IMR-90 (cell line): Measurements from ENCODE around the gene CMTR1. TPM values are rescaled to one million over a fixed set of nuclear protein-coding genes. Genes with fewer than 3 reads are reported as not detected.

ENCODE experiments used
- ATAC-seq: fragments of 200-7000 bp; cut with Tn5 transposase; 2 replicates; pipeline ENCODE4 v1.9.1; 2020; ENCODE audit warnings: low read depth, mild to moderate bottlenecking, moderate library complexity
- BruUV-seq: library from RNA; stranded (reverse); fragments of 400-500 nt; replicated peaks from 2 replicates; lab custom pipeline; 2021; lab: Mats Ljungman, UMichigan
- CTCF ChIA-PET: fragments of 300-600 bp; formaldehyde crosslinking; extraction: SDS; loops from one replicate; lab custom pipeline; 2021; ENCODE audit warnings: antibody characterized with exemption; lab: Yijun Ruan, JAX
- POLR2A ChIA-PET: fragments of 300-600 bp; sonication (Branson Sonifier 250); formaldehyde crosslinking; loops from one replicate; lab custom pipeline; 2022; ENCODE audit warnings: antibody characterized with exemption; ENCODE audit not compliant: unreplicated experiment; lab: Charles Lee
- DNase-seq: peaks from one replicate; pipeline ENCODE4 v3.0.0; 2013
- H2AFZ ChIP-seq: replicated peaks from 2 replicates; pipeline ENCODE3; 2013; ENCODE audit warnings: low read length, mild to moderate bottlenecking; ENCODE audit not compliant: poor library complexity
- H2AK5ac ChIP-seq: 2 replicates; pipeline ENCODE4 v1.6.1; 2013; ENCODE audit warnings: low read depth, low read length, inconsistent platforms
- H2AK9ac ChIP-seq: replicated peaks from 2 replicates; pipeline ENCODE3; 2013; ENCODE audit warnings: mild to moderate bottlenecking, low read depth, low read length, moderate library complexity; ENCODE audit not compliant: poor library complexity
- H2BK120ac ChIP-seq: 2 replicates; pipeline ENCODE4 v1.6.1; 2013; ENCODE audit warnings: low read depth, low read length, inconsistent platforms
- H2BK15ac ChIP-seq: 3 replicates; pipeline ENCODE4 v1.6.1; 2013; ENCODE audit warnings: low read depth, low read length, inconsistent platforms
- H2BK20ac ChIP-seq: 2 replicates; pipeline ENCODE4 v1.6.1; 2013; ENCODE audit warnings: low read depth, mild to moderate bottlenecking, inconsistent platforms, low read length, moderate library complexity
- H2BK5ac ChIP-seq: 2 replicates; pipeline ENCODE4 v1.6.1; 2013; ENCODE audit warnings: mild to moderate bottlenecking, low read depth, low read length, inconsistent platforms; ENCODE audit not compliant: poor library complexity, severe bottlenecking
- H3K14ac ChIP-seq: replicated peaks from 2 replicates; pipeline ENCODE4 v1.6.1; 2013; ENCODE audit warnings: low read depth, low read length, inconsistent platforms
- H3K18ac ChIP-seq: 2 replicates; pipeline ENCODE4 v1.6.1; 2013; ENCODE audit warnings: low read depth, low read length, control low read depth
- H3K23ac ChIP-seq: 2 replicates; pipeline ENCODE4 v1.6.1; 2013; ENCODE audit warnings: low read depth, low read length, inconsistent platforms
- H3K27ac ChIP-seq: 2 replicates; pipeline ENCODE4 v1.5.1; 2013; ENCODE audit warnings: mild to moderate bottlenecking, control low read depth, low read length; ENCODE audit not compliant: insufficient read depth
- H3K27me3 ChIP-seq: 2 replicates; pipeline ENCODE4 v1.6.1; 2013; ENCODE audit warnings: low read length; ENCODE audit not compliant: control insufficient read depth, insufficient read depth
- H3K36me3 ChIP-seq: 2 replicates; pipeline ENCODE4 v1.6.1; 2013; ENCODE audit warnings: low read length, mixed read lengths; ENCODE audit not compliant: control insufficient read depth, insufficient read depth
- H3K4ac ChIP-seq: 2 replicates; pipeline ENCODE4 v1.6.1; 2013; ENCODE audit warnings: low read depth, low read length, inconsistent platforms
- H3K4me1 ChIP-seq: 2 replicates; pipeline ENCODE4 v1.6.1; 2013; ENCODE audit warnings: low read length, mixed read lengths; ENCODE audit not compliant: control insufficient read depth, insufficient read depth
- H3K4me2 ChIP-seq: 2 replicates; pipeline ENCODE4 v1.6.1; 2013; ENCODE audit warnings: low read depth, mild to moderate bottlenecking, control low read depth, low read length, moderate library complexity
- H3K4me3 ChIP-seq: 2 replicates; pipeline ENCODE4 v1.5.1; 2013; ENCODE audit warnings: low read depth, mild to moderate bottlenecking, control low read depth, low read length, moderate library complexity; ENCODE audit not compliant: insufficient read depth
- H3K56ac ChIP-seq: 2 replicates; pipeline ENCODE4 v1.6.1; 2013; ENCODE audit warnings: low read length, inconsistent platforms; ENCODE audit not compliant: insufficient read depth; ENCODE audit errors: extremely low read depth
- H3K79me1 ChIP-seq, 2 experiments: 2 replicates each; pipeline ENCODE4 v1.6.1; 2013; ENCODE audit warnings: low read length in 2 of 2, inconsistent platforms in 1 of 2, low read depth in 1 of 2
- H3K9ac ChIP-seq: 2 replicates; pipeline ENCODE4 v1.6.1; 2013; ENCODE audit warnings: low read depth, low read length, control low read depth
- H3K9me1 ChIP-seq: 2 replicates; pipeline ENCODE4 v1.6.1; 2013; ENCODE audit warnings: low read length, inconsistent platforms; ENCODE audit not compliant: insufficient read depth
- H3K9me3 ChIP-seq: 2 replicates; pipeline ENCODE4 v1.6.1; 2013; ENCODE audit warnings: low read length; ENCODE audit not compliant: control insufficient read depth, insufficient read depth
- H4K20me1 ChIP-seq: 2 replicates; pipeline ENCODE4 v1.6.1; 2013; ENCODE audit warnings: low read length, inconsistent platforms; ENCODE audit not compliant: insufficient read depth
- H4K5ac ChIP-seq: 2 replicates; pipeline ENCODE4 v1.6.1; 2013; ENCODE audit warnings: mild to moderate bottlenecking, low read depth, low read length, control low read depth
- H4K8ac ChIP-seq, 2 experiments: 2 replicates each; pipeline ENCODE4 v1.6.1; 2013; ENCODE audit warnings: low read depth in 2 of 2, low read length in 2 of 2, control low read depth in 1 of 2, inconsistent platforms in 1 of 2
- H4K91ac ChIP-seq: 2 replicates; pipeline ENCODE4 v1.6.1; 2013; ENCODE audit warnings: low read depth, low read length, inconsistent platforms; ENCODE audit not compliant: insufficient read depth
- BHLHE40 ChIP-seq: fragments of 150-350 bp; IDR thresholded peaks from 2 replicates; pipeline ENCODE4 v1.6.1; 2016; ENCODE audit warnings: mild to moderate bottlenecking, low read depth, low read length
- CEBPB ChIP-seq: IDR thresholded peaks from 2 replicates; pipeline ENCODE4 v1.6.1; 2012; ENCODE audit warnings: low read depth, low read length, improper control_type of control experiment
- CHD1 ChIP-seq: IDR thresholded peaks from 2 replicates; pipeline ENCODE4 v1.6.1; 2012; ENCODE audit warnings: low read depth, low read length, improper control_type of control experiment
- CTCF ChIP-seq: conservative IDR thresholded peaks from 2 replicates; pipeline ENCODE4 v1.5.1; 2012; ENCODE audit warnings: mild to moderate bottlenecking, low read depth, low read length, improper control_type of control experiment
- ELK1 ChIP-seq: fragments of 150-350 bp; IDR thresholded peaks from 2 replicates; pipeline ENCODE4 v1.6.1; 2016; ENCODE audit warnings: low read depth, mild to moderate bottlenecking, low read length, moderate library complexity, borderline replicate concordance
- MAFK ChIP-seq: IDR thresholded peaks from 2 replicates; pipeline ENCODE4 v1.6.1; 2012; ENCODE audit warnings: low read depth, low read length, improper control_type of control experiment
- MAZ ChIP-seq: IDR thresholded peaks from 2 replicates; pipeline ENCODE4 v1.6.1; 2012; ENCODE audit warnings: low read depth, mild to moderate bottlenecking, low read length, improper control_type of control experiment, moderate library complexity, borderline replicate concordance
- MXI1 ChIP-seq: IDR thresholded peaks from 2 replicates; pipeline ENCODE4 v1.6.1; 2012; ENCODE audit warnings: low read depth, mild to moderate bottlenecking, low read length, moderate library complexity, borderline replicate concordance
- RAD21 ChIP-seq: IDR thresholded peaks from 2 replicates; pipeline ENCODE4 v1.6.1; 2012; ENCODE audit warnings: low read length, improper control_type of control experiment
- RCOR1 ChIP-seq: IDR thresholded peaks from 2 replicates; pipeline ENCODE4 v1.6.1; 2012; ENCODE audit warnings: mild to moderate bottlenecking, low read length, improper control_type of control experiment; ENCODE audit not compliant: insufficient replicate concordance
- SMC3 ChIP-seq: fragments of 150-350 bp; IDR thresholded peaks from 2 replicates; pipeline ENCODE4 v1.6.1; 2016; ENCODE audit warnings: low read depth, mild to moderate bottlenecking, antibody characterized with exemption, low read length, moderate library complexity
- USF2 ChIP-seq: fragments of 150-350 bp; IDR thresholded peaks from 2 replicates; pipeline ENCODE4 v1.6.1; 2017; ENCODE audit warnings: mild to moderate bottlenecking, antibody characterized with exemption, low read length, low read depth
- WGBS, 2 experiments: methylation state at CpG; one replicate each; pipeline versions ENCODE4 v1.1.5 to v1.1.7; 2013; ENCODE audit warnings: missing lambda C conversion rate in 2 of 2; ENCODE audit not compliant: insufficient read length in 1 of 2; ENCODE audit errors: extremely low coverage in 2 of 2; 5-methylcytosine and 5-hydroxymethylcytosine counted together
- dilution Hi-C: fragments of 300-500 bp; cut with HindIII; formaldehyde crosslinking; loops from one replicate; pipeline ENCODE4 v1.14.3; 2018; ENCODE audit warnings: low sequenced_read_pairs; ENCODE audit not compliant: unreplicated experiment
- in situ Hi-C: fragments of 300-500 bp; cut with MboI; formaldehyde crosslinking; loops from 3 replicates; pipeline ENCODE4 v1.14.3; 2019; ENCODE audit warnings: low sequenced_read_pairs, inconsistent platforms, mixed read lengths
- intact Hi-C: fragments of 100-400 bp; cut with micrococcal nuclease; formaldehyde crosslinking; loops from 2 replicates; pipeline ENCODE4 v1.10.0; 2022
- polyA plus RNA-seq, 3 experiments: library from polyadenylated mRNA; depleted of rRNA; stranded (reverse); fragments of >200 nt; gene quantifications; 2 replicates each; pipeline ENCODE4 v1.2.3, GENCODE V29; 2012; ENCODE audit warnings: low replicate concordance in 1 of 3
- total RNA-seq: library from RNA; depleted of rRNA; stranded (reverse); fragments of >200 nt; gene quantifications from 2 replicates; pipeline ENCODE4 v1.2.3, GENCODE V29; 2012

CMTR1 gene
- total and polyA plus RNA-seq, 2 of the 4 experiments (the other 2 are of a cell fraction): 22.6 to 30.1 TPM

- DNase-seq (peak; percentile 96), ATAC-seq (peak; percentile 99)
- Histone ChIP-seq H2AK5ac (no peak within 1 kb of the TSS), H2BK5ac (peak within 1 kb of the TSS; percentile 52), H3K23ac (peak within 1 kb of the TSS; percentile 80), H3K14ac (peak within 1 kb of the TSS; percentile 92), H3K9me1 (peaks cover 6% of the 10 kb centered on the region), H3K4me1 (no peaks in the 10 kb centered on the region), H3K18ac (no peak within 1 kb of the TSS), H3K27ac (peak within 1 kb of the TSS; percentile 59), H4K20me1 (no peaks in the 10 kb centered on the region), H3K36me3 (no peaks in the 10 kb centered on the region), H4K5ac (0 out of 2 replicates have a peak within 1 kb of the TSS, but pooled peaks have one; percentile 34), H4K8ac (peak within 1 kb of the TSS; percentile 83 to 99), H2BK20ac (peak within 1 kb of the TSS; percentile 93), H3K9me3 (no peaks in the 10 kb centered on the region), H4K91ac (peak within 1 kb of the TSS; percentile 84), H3K4me3 (peak within 1 kb of the TSS; percentile 75), H3K27me3 (peaks cover 15% of the 10 kb centered on the region), H2BK120ac (peak within 1 kb of the TSS; percentile 89), H3K56ac (peak within 1 kb of the TSS; percentile 73), H3K4ac (peak within 1 kb of the TSS; percentile 85), H2BK15ac (peak within 1 kb of the TSS; percentile 96; the same call in 2 of the 3 replicates), H2AK9ac (peak within 1 kb of the TSS; percentile 66), H3K9ac (peak within 1 kb of the TSS; percentile 75), H3K79me1 (peaks cover 7 to 20% of the 10 kb centered on the region in 2 experiments; a peak in 3 of 4 replicates), H3K4me2 (peak within 1 kb of the TSS; percentile 78), H2AFZ (peak within 1 kb of the TSS; percentile 99)
- BruUV-seq: no TSS peak
- 2% methylated on average over 19 of the region's 38 CpGs; no CpG with 5 or more reads in 1 of the 2 experiments for WGBS, 2 experiments
- dilution Hi-C loops: no loop called here
- ChIA-PET POLR2A (no interaction called here), CTCF (interaction anchor here (0.7 kb wide), 1 partner anchor 8 kb away, joined by 4 read pairs; no protein-coding TSS in a partner anchor)
- intact Hi-C loops: loop anchor here (10.0 kb wide), 1 partner anchor 505 kb away; no protein-coding TSS in a partner anchor
- in situ Hi-C loops: no loop called here
- TF ChIP-seq CEBPB (no peak), MXI1 (peak; percentile 47; the same call in 1 of the 2 replicates), MAFK (no peak), RAD21 (0 out of 2 replicates have a peak, but pooled peaks have one; percentile 8), RCOR1 (no peak), MAZ (0 out of 2 replicates have a peak, but pooled peaks have one; percentile 26), CHD1 (no peak), USF2 (peak; percentile 43; the same call in 1 of the 2 replicates), SMC3 (no peak), ELK1 (no peak), BHLHE40 (no peak), CTCF (no peak)
Measured at GRCh38 chr6:37499433-37500293, 66.6 kb downstream of the CMTR1 start, which contains the start of gene CCDC167. Gene CCDC167 (minus strand): TSS chr6:37499893. CDS start chr6:37499863, 30 bp downstream.
